ENCODE measurements around the gene GSTM3.

GRCh38 chr1:109725510-109725909, 15.3 kb downstream of the GSTM3 start:
- TF ChIP-seq POLR2AphosphoS5 (IDR thresholded peaks at IDR 0.05) (peak in 2 of 3 donors; percentile 27 to 29), CTCF (IDR thresholded peaks at IDR 0.05) (no peak), POLR2A (IDR thresholded peaks at IDR 0.05) (no peak), EP300 (IDR thresholded peaks at IDR 0.05) (no peak)

Measured in stomach (tissue), 4 donors.